Anterior cingulate cortex (tissue), 58 donors: Measurements from ENCODE around the gene FBXO9.

Experiments used
- DNase-seq, 58 donors: peaks; one replicate each; lab custom pipeline; 2025; lab: John Stamatoyannopoulos, UW

Gene FBXO9

GRCh38 chr6:53130569-53131290, 65.5 kb downstream of the FBXO9 start:
- no peak for DNase-seq

GRCh38 chr6:53133961-53134360, 68.8 kb downstream of the FBXO9 start:
- no peak for DNase-seq

GRCh38 chr6:53134601-53135235, 69.5 kb downstream of the FBXO9 start:
- no peak for DNase-seq

GRCh38 chr6:53136000-53136609, 70.9 kb downstream of the FBXO9 start:
- no peak for DNase-seq

GRCh38 chr6:53139841-53140413, 74.7 kb downstream of the FBXO9 start:
- no peak for DNase-seq

- DNase-seq: no peak
Observed at GRCh38 chr6:53142810-53143209, 77.6 kb downstream of the FBXO9 start.

GRCh38 chr6:53143710-53144109, 78.5 kb downstream of the FBXO9 start:
- no peak for DNase-seq

GRCh38 chr6:53144802-53145201, 79.6 kb downstream of the FBXO9 start:
- no peak for DNase-seq

- no peak for DNase-seq
Observed at GRCh38 chr6:53148684-53149083, 83.5 kb downstream of the FBXO9 start, which contains the start of gene GCM1. Gene GCM1 (minus strand): TSS chr6:53148841. CDS start chr6:53145632, 3,209 bp downstream.
